GM21447 (cell line): ENCODE results near the gene TUBA3D.
"Not testable (repeated sequence)": the region's sequence is repeated elsewhere in the genome, so short reads cannot be mapped to it uniquely, and the experiment has no call there.

ENCODE experiments used
- ATAC-seq: cut with Tn5 transposase; IDR thresholded peaks from one replicate; pipeline ENCODE4 v1.9.1; 2021; ENCODE audit not compliant: unreplicated experiment

The TUBA3D gene

GRCh38 chr2:131483981-131484820, 8.3 kb downstream of the TUBA3D start:
- not testable (repeated sequence) for ATAC-seq

GRCh38 chr2:131484906-131485460, 9.1 kb downstream of the TUBA3D start:
- ATAC-seq = not testable (repeated sequence)

GRCh38 chr2:131486201-131486902, 10.4 kb downstream of the TUBA3D start:
- ATAC-seq = not testable (repeated sequence)

- no peak for ATAC-seq
These were observed 12.6 kb downstream of the TUBA3D start for GRCh38 chr2:131488306-131489205.

- not testable (repeated sequence) for ATAC-seq
These were observed 14.9 kb downstream of the TUBA3D start for GRCh38 chr2:131490616-131491468.

GRCh38 chr2:131491469-131491836, 15.5 kb downstream of the TUBA3D start:
- peak; percentile 3 for ATAC-seq

- ATAC-seq = peak; percentile 6
These were observed 16.1 kb downstream of the TUBA3D start, which contains the start of gene MZT2A for GRCh38 chr2:131492015-131492417. Gene MZT2A (minus strand): TSS chr2:131492397. CDS start chr2:131492376, 21 bp downstream.

- peak; percentile 66 for ATAC-seq
These were observed 16.7 kb downstream of the TUBA3D start for GRCh38 chr2:131492418-131493198.

- peak; percentile 18 for ATAC-seq
These were observed 17.5 kb downstream of the TUBA3D start for GRCh38 chr2:131493199-131493968.

GRCh38 chr2:131495506-131495905, 19.6 kb downstream of the TUBA3D start:
- ATAC-seq = not testable (repeated sequence)

GRCh38 chr2:131498321-131498973, 22.5 kb downstream of the TUBA3D start:
- peak; percentile 79 for ATAC-seq

- not testable (repeated sequence) for ATAC-seq
These were observed 27.7 kb downstream of the TUBA3D start for GRCh38 chr2:131503587-131503986.

- not testable (repeated sequence) for ATAC-seq
These were observed 28.3 kb downstream of the TUBA3D start for GRCh38 chr2:131504082-131504750.

- no peak for ATAC-seq
These were observed 33.7 kb downstream of the TUBA3D start for GRCh38 chr2:131509615-131510014.

- ATAC-seq = not testable (repeated sequence)
These were observed 35.5 kb downstream of the TUBA3D start for GRCh38 chr2:131511291-131511968.
